GM18907 (cell line): Measurements from ENCODE around the gene TXN2.
"Not testable (repeated sequence)": the region's sequence is repeated elsewhere in the genome, so short reads cannot be mapped to it uniquely, and the experiment has no call there.

Experiments used
- ATAC-seq: cut with Tn5 transposase; IDR thresholded peaks from one replicate; pipeline ENCODE4 v1.9.1; 2021; ENCODE audit warnings: mild to moderate bottlenecking, moderate library complexity; ENCODE audit not compliant: unreplicated experiment

TXN2 gene

GRCh38 chr22:36456464-36456845 is 25.0 kb downstream of the TXN2 start:
- no peak for ATAC-seq

GRCh38 chr22:36455571-36456463 is 25.6 kb downstream of the TXN2 start:
- no peak for ATAC-seq

- peak; percentile 53 for ATAC-seq
These were observed 26.4 kb downstream of the TXN2 start for GRCh38 chr22:36454916-36455570.

GRCh38 chr22:36453855-36454378 is 27.5 kb downstream of the TXN2 start:
- ATAC-seq, result no peak

- not testable (repeated sequence) for ATAC-seq
These were observed 28.3 kb downstream of the TXN2 start for GRCh38 chr22:36452978-36453607.

GRCh38 chr22:36452250-36452977 is 29.0 kb downstream of the TXN2 start:
- no peak for ATAC-seq

GRCh38 chr22:36450923-36451322 is 30.5 kb downstream of the TXN2 start:
- not testable (repeated sequence) for ATAC-seq

GRCh38 chr22:36449596-36450175 is 31.8 kb downstream of the TXN2 start:
- ATAC-seq, result no peak

GRCh38 chr22:36447632-36448031 is 33.8 kb downstream of the TXN2 start:
- ATAC-seq, result no peak

- no peak for ATAC-seq
These were observed 36.2 kb downstream of the TXN2 start for GRCh38 chr22:36445158-36445668.

GRCh38 chr22:36443198-36443770 is 38.2 kb downstream of the TXN2 start:
- ATAC-seq, result no peak

- no peak for ATAC-seq
These were observed 38.8 kb downstream of the TXN2 start for GRCh38 chr22:36442506-36443197.

- no peak for ATAC-seq
These were observed 40.9 kb downstream of the TXN2 start for GRCh38 chr22:36440429-36441002.

GRCh38 chr22:36439481-36440271 is 41.8 kb downstream of the TXN2 start:
- ATAC-seq, result no peak

GRCh38 chr22:36435516-36436415 is 45.7 kb downstream of the TXN2 start:
- peak; percentile 65 for ATAC-seq

GRCh38 chr22:36433318-36434231 is 47.9 kb downstream of the TXN2 start:
- ATAC-seq, result no peak
